GM23248 (cell line): ENCODE data around the gene RPS27L. TPM values are rescaled to one million over a fixed set of nuclear protein-coding genes. Genes with fewer than 3 reads are reported as not detected.
"Not testable (repeated sequence)": the region's sequence is repeated elsewhere in the genome, so short reads cannot be mapped to it uniquely, and the experiment has no call there.

ENCODE experiments used
- DNase-seq: peaks from one replicate; pipeline ENCODE4 v3.0.0-alpha.2; 2015
- H2AFZ ChIP-seq: fragments of 200-600 bp; sonication (generic); 2 replicates; pipeline ENCODE4 v1.6.1; 2016; ENCODE audit warnings: antibody characterized with exemption
- H3F3A ChIP-seq: fragments of 200-600 bp; sonication (generic); 2 replicates; pipeline ENCODE4 v1.6.1; 2016; ENCODE audit warnings: mild to moderate bottlenecking, antibody characterized with exemption, mixed run types; ENCODE audit not compliant: insufficient read depth
- H3K27ac ChIP-seq: fragments of 200-600 bp; sonication (generic); 2 replicates; pipeline ENCODE4 v1.5.1; 2016; ENCODE audit warnings: mild to moderate bottlenecking
- H3K27me3 ChIP-seq: fragments of 200-600 bp; sonication (generic); replicated peaks from 2 replicates; pipeline ENCODE4 v1.6.1; 2016; ENCODE audit warnings: mild to moderate bottlenecking; ENCODE audit not compliant: insufficient read depth
- H3K36me3 ChIP-seq: fragments of 200-600 bp; sonication (generic); 2 replicates; pipeline ENCODE4 v1.6.1; 2016; ENCODE audit warnings: low read depth, mild to moderate bottlenecking
- H3K4me1 ChIP-seq: fragments of 200-600 bp; sonication (generic); 2 replicates; pipeline ENCODE4 v1.6.1; 2016; ENCODE audit warnings: mild to moderate bottlenecking; ENCODE audit not compliant: insufficient read depth
- H3K4me2 ChIP-seq: fragments of 200-600 bp; sonication (generic); one replicate; pipeline ENCODE4 v1.6.1; 2016; ENCODE audit warnings: mild to moderate bottlenecking; ENCODE audit not compliant: unreplicated experiment
- H3K4me3 ChIP-seq: fragments of 200-600 bp; sonication (generic); 2 replicates; pipeline ENCODE4 v1.5.1; 2016; ENCODE audit warnings: mild to moderate bottlenecking
- H3K79me2 ChIP-seq: fragments of 200-600 bp; sonication (generic); 2 replicates; pipeline ENCODE4 v1.6.1; 2016; ENCODE audit warnings: mild to moderate bottlenecking; ENCODE audit not compliant: insufficient read depth
- H3K9ac ChIP-seq: fragments of 200-600 bp; sonication (generic); 2 replicates; pipeline ENCODE4 v1.6.1; 2016; ENCODE audit warnings: mild to moderate bottlenecking
- H3K9me2 ChIP-seq: fragments of 200-600 bp; sonication (generic); 2 replicates; pipeline ENCODE4 v1.6.1; 2016; ENCODE audit warnings: mixed run types, mild to moderate bottlenecking, moderate library complexity; ENCODE audit not compliant: insufficient read depth
- H3K9me3 ChIP-seq: fragments of 200-600 bp; sonication (generic); one replicate; pipeline ENCODE4 v1.6.1; 2017; ENCODE audit warnings: low read depth
- H4K20me1 ChIP-seq: fragments of 200-600 bp; sonication (generic); 2 replicates; pipeline ENCODE4 v1.6.0; 2016; ENCODE audit not compliant: insufficient read depth
- EZH2 ChIP-seq: fragments of 200-600 bp; sonication (generic); IDR thresholded peaks from 2 replicates; pipeline ENCODE4 v1.6.1; 2018; ENCODE audit warnings: antibody characterized with exemption, mild to moderate bottlenecking; ENCODE audit not compliant: insufficient read depth, poor library complexity, severe bottlenecking
- EZH2phosphoT487 ChIP-seq: fragments of 200-600 bp; sonication (generic); IDR thresholded peaks from 2 replicates; pipeline ENCODE4 v1.6.1; 2018; ENCODE audit warnings: antibody characterized with exemption, moderate library complexity, mild to moderate bottlenecking, low read depth; ENCODE audit not compliant: insufficient read depth
- WGBS, 2 experiments: methylation state at CpG; one replicate each; pipeline ENCODE4 v1.1.6; 2015 to 2017; ENCODE audit warnings: low lambda C conversion rate in 2 of 2, low coverage in 1 of 2; ENCODE audit errors: missing lambda C conversion rate in 2 of 2; 5-methylcytosine and 5-hydroxymethylcytosine counted together
- in situ Hi-C: fragments of 300-500 bp; cut with MboI; formaldehyde crosslinking; loops from 2 replicates; pipeline ENCODE4 v1.15.0; 2020
- polyA plus RNA-seq: library from polyadenylated mRNA; unstranded; fragments of >200 nt; fragmentation: Nextera tagmentation; extraction: Ambion mirVana; gene quantifications from 2 replicates; pipeline ENCODE4 v1.2.1, GENCODE V29; 2016
- total RNA-seq: library from RNA; depleted of rRNA; stranded (reverse); fragments of >200 nt; shearing (Covaris generic); gene quantifications from 2 replicates; pipeline ENCODE4 v1.2.3, GENCODE V29; 2014

RPS27L gene
- total and polyA plus RNA-seq, 2 experiments from 2014 or later = 151 to 1,181 TPM

DNA sequence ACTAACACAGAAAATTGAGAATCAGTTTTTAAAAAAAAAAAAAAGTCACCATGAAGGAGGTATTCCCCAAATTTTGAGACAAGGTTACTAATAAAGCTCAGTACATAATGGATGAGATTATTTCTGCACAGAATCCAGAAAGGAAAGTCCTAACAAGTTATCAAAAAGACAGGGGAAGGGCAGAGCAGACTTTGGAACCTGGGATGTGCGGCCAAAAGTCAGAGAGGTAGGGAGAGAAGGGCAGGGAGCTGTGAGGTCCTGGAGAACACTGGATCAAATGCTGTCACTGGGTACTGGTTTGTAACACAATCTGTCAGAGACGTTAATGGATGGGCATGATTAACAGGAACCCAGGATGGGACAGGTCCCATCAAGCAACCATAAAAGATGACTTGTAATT lies 47.8 kb downstream of the RPS27L start:
- Histone ChIP-seq H3K9me3 (no peaks in the 10 kb centered on the region), H2AFZ (no peak overlapping the region), H3F3A (peaks cover 28% of the 10 kb centered on the region), H3K4me1 (peaks cover 30% of the 10 kb centered on the region), H4K20me1 (no peaks in the 10 kb centered on the region), H3K4me3 (no peak overlapping the region), H3K27ac (no peak overlapping the region), H3K9ac (no peak overlapping the region), H3K36me3 (no peaks in the 10 kb centered on the region), H3K27me3 (no peaks in the 10 kb centered on the region), H3K79me2 (no peaks in the 10 kb centered on the region), H3K9me2 (no peaks in the 10 kb centered on the region), H3K4me2 (no peak overlapping the region)
- no peak for DNase-seq
- in situ Hi-C loops = no loop called here
- TF ChIP-seq EZH2 (no peak), EZH2phosphoT487 (no peak)
- WGBS, 2 experiments = 97 to 98% methylated on average over 2 of the region's 2 CpGs

DNA sequence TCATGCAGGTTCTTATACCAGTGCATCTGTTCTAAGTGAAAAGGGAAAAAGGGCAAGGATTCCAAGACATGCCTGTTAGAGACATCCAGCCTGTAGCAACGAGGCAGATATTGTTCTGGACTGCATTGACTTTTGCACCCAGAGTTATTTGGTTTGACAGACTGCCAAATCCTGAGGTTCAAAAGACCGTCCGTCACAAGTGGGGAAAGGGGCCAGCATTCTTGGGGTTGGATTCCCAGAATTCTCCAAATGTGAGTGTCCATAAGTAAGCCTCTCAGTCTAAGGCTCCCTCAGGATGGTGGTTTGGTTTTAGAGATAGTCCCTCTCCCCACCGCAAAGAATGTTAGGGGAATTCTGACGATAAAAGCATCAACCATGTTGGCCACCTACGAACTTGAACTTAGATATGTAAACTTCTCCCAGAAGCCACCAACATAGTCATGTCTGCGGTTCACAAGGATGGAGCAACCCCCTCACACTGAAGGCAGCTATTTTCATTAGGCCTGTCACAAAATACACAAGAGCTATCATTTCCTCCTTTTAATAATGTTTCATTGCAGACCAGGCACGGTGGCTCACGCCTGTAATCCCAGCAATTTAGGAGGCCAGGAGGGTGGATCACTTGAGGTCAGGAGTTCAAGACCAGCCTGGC lies 49.3 kb downstream of the RPS27L start:
- WGBS, 2 experiments = 0 to 2% methylated on average over 9 of the region's 9 CpGs
- no peaks in the 10 kb centered on the region for H3K79me2 ChIP-seq
- TF ChIP-seq EZH2 = no peak
- TF ChIP-seq EZH2phosphoT487 = peak; percentile 98
- H3K27ac ChIP-seq = peak overlapping the region; percentile 82
- H3F3A ChIP-seq = peaks cover 28% of the 10 kb centered on the region
- H3K9me3 ChIP-seq = no peaks in the 10 kb centered on the region
- no peaks in the 10 kb centered on the region for H3K9me2 ChIP-seq
- in situ Hi-C loops = no loop called here
- no peaks in the 10 kb centered on the region for H3K36me3 ChIP-seq
- no peaks in the 10 kb centered on the region for H4K20me1 ChIP-seq
- peaks cover 31% of the 10 kb centered on the region for H3K4me1 ChIP-seq
- peak overlapping the region; percentile 45 for H3K9ac ChIP-seq
- H2AFZ ChIP-seq = no peak overlapping the region
- H3K4me3 ChIP-seq = no peak overlapping the region
- no peaks in the 10 kb centered on the region for H3K27me3 ChIP-seq
- H3K4me2 ChIP-seq = peak overlapping the region; percentile 38
- peak; percentile 99 for DNase-seq

DNA sequence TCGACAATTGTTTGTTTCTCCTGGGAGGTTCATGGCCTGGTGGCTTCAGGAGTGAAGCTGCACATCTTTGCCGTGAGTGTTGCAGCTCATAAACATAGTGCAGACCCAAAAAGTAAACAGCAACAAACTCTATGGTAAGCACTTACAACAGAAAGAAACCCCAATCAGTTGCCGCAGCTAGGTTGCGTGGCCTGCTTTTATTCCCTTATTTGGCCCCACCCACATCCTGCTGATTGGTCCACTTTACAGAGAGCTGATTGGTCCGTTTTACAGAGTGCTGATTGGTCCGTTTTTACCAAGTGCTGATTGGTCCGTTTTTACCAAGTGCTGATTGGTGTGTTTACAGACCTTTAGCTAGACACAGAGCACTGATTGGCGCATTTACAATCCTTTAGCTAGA lies 51.9 kb downstream of the RPS27L start:
- H3K4me3 ChIP-seq, H3K9me3 ChIP-seq, H3K79me2 ChIP-seq, H3K27ac ChIP-seq, H3K9me2 ChIP-seq, H2AFZ ChIP-seq, DNase-seq, in situ Hi-C loops, H3K36me3 ChIP-seq, H3K9ac ChIP-seq, H4K20me1 ChIP-seq, H3K27me3 ChIP-seq, H3K4me2 ChIP-seq: not testable (repeated sequence)
- peaks cover 26% of the 10 kb centered on the region for H3K4me1 ChIP-seq
- WGBS, 2 experiments = 73% methylated on average over 8 of the region's 8 CpGs
- peaks cover 23% of the 10 kb centered on the region for H3F3A ChIP-seq

DNA sequence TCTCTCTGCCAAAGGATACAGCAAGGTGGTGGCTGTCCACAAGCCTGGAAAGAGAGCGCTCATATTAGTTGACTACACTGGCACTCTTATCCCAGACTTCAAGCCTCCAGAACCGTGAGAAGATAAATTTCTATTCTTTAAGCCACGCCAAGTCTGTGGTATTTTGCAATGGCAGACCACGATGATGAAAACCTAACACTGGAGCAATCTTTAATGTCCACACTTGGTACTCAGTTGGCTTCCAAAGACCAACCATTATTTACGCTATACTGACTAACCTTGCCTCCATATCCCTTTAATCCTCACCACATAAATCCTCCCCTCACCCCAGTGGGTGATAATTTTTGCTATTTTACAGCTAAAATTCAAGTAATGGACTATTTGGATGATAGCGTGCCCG lies 52.5 kb downstream of the RPS27L start:
- Histone ChIP-seq H3K9ac (no peak overlapping the region), H4K20me1 (no peaks in the 10 kb centered on the region), H3K9me2 (no peaks in the 10 kb centered on the region), H2AFZ (no peak overlapping the region), H3K79me2 (no peaks in the 10 kb centered on the region), H3F3A (peaks cover 17% of the 10 kb centered on the region), H3K4me3 (no peak overlapping the region), H3K4me1 (peaks cover 26% of the 10 kb centered on the region), H3K27ac (peak overlapping the region; percentile 9; the same call in 1 of the 2 replicates), H3K36me3 (no peaks in the 10 kb centered on the region), H3K9me3 (no peaks in the 10 kb centered on the region), H3K27me3 (no peaks in the 10 kb centered on the region), H3K4me2 (no peak overlapping the region)
- 55 to 60% methylated on average over 7 of the region's 7 CpGs for WGBS, 2 experiments
- DNase-seq = peak; percentile 54
- TF ChIP-seq EZH2phosphoT487 (no peak), EZH2 (no peak)
- in situ Hi-C loops = no loop called here

DNA sequence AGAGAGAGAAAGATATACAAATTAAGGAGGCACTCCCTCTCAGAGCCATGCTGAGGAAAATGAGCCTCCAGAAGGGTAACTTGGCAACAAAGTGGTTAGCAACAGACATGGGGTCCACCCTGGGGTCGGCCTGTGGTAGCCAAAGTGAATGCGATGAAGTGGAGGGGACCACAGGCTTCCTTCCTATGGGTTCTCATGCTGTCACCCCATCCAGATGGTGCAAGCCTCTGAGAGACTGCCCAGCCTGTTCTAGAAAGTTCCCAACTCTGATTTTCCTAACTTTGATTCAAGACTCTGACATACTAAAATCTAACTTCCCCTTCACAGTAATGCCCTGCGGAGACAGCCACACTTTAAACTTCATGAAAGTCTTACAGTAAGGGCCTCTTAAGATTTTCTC lies 53.9 kb downstream of the RPS27L start:
- no peak overlapping the region for H3K9ac ChIP-seq
- no peaks in the 10 kb centered on the region for H3K36me3 ChIP-seq
- WGBS, 2 experiments = 89 to 90% methylated on average over 3 of the region's 3 CpGs
- no peaks in the 10 kb centered on the region for H3K79me2 ChIP-seq
- DNase-seq = no peak
- H4K20me1 ChIP-seq = no peaks in the 10 kb centered on the region
- in situ Hi-C loops = no loop called here
- H3K27ac ChIP-seq = no peak overlapping the region
- peaks cover 19% of the 10 kb centered on the region for H3K4me1 ChIP-seq
- H3K4me2 ChIP-seq = no peak overlapping the region
- peaks cover 5% of the 10 kb centered on the region for H3F3A ChIP-seq
- H3K9me3 ChIP-seq = no peaks in the 10 kb centered on the region
- no peak for TF ChIP-seq EZH2
- no peak for TF ChIP-seq EZH2phosphoT487
- no peaks in the 10 kb centered on the region for H3K9me2 ChIP-seq
- no peak overlapping the region for H2AFZ ChIP-seq
- H3K27me3 ChIP-seq = no peaks in the 10 kb centered on the region
- no peak overlapping the region for H3K4me3 ChIP-seq

DNA sequence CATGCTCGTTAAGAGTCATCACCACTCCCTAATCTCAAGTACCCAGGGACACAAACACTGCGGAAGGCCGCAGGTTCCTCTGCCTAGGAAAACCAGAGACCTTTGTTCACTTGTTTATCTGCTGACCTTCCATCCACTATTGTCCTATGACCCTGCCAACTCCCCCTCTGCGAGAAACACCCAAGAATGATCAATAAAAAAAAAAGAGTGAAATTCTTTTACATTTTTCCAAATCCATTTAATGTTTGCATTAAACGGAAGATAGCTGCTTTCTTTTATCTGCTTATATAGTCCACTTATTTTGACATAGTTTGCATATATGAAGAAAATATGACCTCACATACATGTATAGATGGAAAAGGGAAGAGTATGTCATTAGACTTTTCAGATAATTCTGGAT lies 57.7 kb downstream of the RPS27L start:
- H3K9me3 ChIP-seq, H3K79me2 ChIP-seq, H3K4me3 ChIP-seq, H3K4me2 ChIP-seq, H3K27me3 ChIP-seq, H4K20me1 ChIP-seq, H3K36me3 ChIP-seq, in situ Hi-C loops, H3K27ac ChIP-seq, H2AFZ ChIP-seq, H3K9ac ChIP-seq, H3K9me2 ChIP-seq, DNase-seq: not testable (repeated sequence)
- H3K4me1 ChIP-seq = peaks cover 34% of the 10 kb centered on the region
- 84 to 85% methylated on average over 5 of the region's 5 CpGs for WGBS, 2 experiments
- peaks cover 26% of the 10 kb centered on the region for H3F3A ChIP-seq

DNA sequence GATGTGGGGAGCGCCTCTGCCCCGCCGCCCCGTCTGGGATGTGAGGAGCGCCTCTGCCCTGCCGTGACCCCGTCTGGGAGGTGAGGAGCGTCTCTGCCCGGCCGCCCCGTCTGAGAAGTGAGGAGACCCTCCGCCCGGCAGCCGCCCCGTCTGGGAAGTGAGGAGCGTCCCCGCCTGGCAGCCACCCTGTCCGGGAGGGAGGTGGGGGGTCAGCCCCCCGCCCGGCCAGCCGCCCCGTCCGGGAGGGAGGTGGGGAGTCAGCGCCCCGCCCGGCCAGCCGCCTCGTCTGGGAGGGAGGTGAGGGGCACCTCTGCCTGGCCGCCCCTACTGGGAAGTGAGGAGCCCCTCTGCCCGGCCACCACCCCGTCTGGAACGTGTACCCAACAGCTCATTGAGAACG lies 58.4 kb downstream of the RPS27L start:
- H3K9ac ChIP-seq, DNase-seq, H3K9me2 ChIP-seq, in situ Hi-C loops, H3K27me3 ChIP-seq, H3K36me3 ChIP-seq, H3K27ac ChIP-seq, H3K79me2 ChIP-seq, H3K4me3 ChIP-seq, H3K4me2 ChIP-seq, H4K20me1 ChIP-seq, H2AFZ ChIP-seq, H3K9me3 ChIP-seq: not testable (repeated sequence)
- Histone ChIP-seq H3K4me1 (peaks cover 37% of the 10 kb centered on the region), H3F3A (peaks cover 33% of the 10 kb centered on the region)
- 77 to 79% methylated on average over 3 to 22 of the region's 33 CpGs for WGBS, 2 experiments
